SK-N-MC (cell line): Measurements from ENCODE around the gene PPP1R9A.

Experiments used
- EZH2 ChIP-seq: fragments of 200-600 bp; sonication (generic); IDR thresholded peaks from one replicate; pipeline ENCODE4 v1.6.1; 2017; ENCODE audit warnings: antibody characterized with exemption
- FOXP2 ChIP-seq: optimal IDR thresholded peaks from 2 replicates; pipeline ENCODE3; 2011; ENCODE audit warnings: mild to moderate bottlenecking, moderate library complexity; ENCODE audit not compliant: insufficient read depth; ENCODE audit errors: extremely low read length, control extremely low read depth
- POLR2AphosphoS5 ChIP-seq: IDR thresholded peaks from 2 replicates; pipeline ENCODE4 v1.6.1; 2012; ENCODE audit warnings: mild to moderate bottlenecking, low read depth, low read length, borderline replicate concordance

GRCh38 chr7:95191795-95192194 is 284.4 kb downstream of the PPP1R9A start:
- no peak for TF ChIP-seq POLR2AphosphoS5
- no peak for TF ChIP-seq EZH2
- no peak for TF ChIP-seq FOXP2
